Stimulated activated CD8-positive, alpha-beta memory T cell treated with anti-CD3 and anti-CD28 coated beads, Interleukin-7, amount 100 ng/mL, for 4 hours (primary cell): ENCODE measurements around the gene IL10RB.
A peak's percentile ranks its signal among the peaks of the same experiment; 100 is the strongest.
"Not testable (repeated sequence)": the region's sequence is repeated elsewhere in the genome, so short reads cannot be mapped to it uniquely, and the experiment has no call there.

Experiments
- DNase-seq, 2 donors: peaks; one replicate each; pipeline ENCODE4 v3.0.0-alpha.2; 2020; ENCODE audit warnings: low read depth in 2 of 2

The IL10RB gene

GRCh38 chr21:33301632-33302002 is 35.5 kb downstream of the IL10RB start:
- DNase-seq = no peak

GRCh38 chr21:33302055-33302454 is 35.9 kb downstream of the IL10RB start:
- DNase-seq = no peak

- DNase-seq = no peak
Measured at GRCh38 chr21:33302796-33303195, 36.6 kb downstream of the IL10RB start.

DNA sequence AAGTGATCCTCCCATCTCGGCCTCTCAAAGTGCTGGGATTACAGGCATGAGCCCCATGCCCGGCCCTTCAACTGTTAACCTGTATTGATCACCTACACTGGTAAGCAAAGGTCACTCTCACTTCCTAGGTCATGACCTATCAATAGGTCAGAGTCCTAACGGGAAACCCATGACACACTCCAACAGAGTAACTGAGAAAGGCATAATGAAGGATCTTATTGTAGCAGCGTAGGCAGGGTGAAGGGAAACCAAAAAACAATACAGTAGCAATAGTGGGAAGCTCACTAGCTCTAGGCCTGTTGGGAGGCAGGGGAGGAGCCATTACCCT is 39.1 kb downstream of the IL10RB start:
- no peak for DNase-seq

DNA sequence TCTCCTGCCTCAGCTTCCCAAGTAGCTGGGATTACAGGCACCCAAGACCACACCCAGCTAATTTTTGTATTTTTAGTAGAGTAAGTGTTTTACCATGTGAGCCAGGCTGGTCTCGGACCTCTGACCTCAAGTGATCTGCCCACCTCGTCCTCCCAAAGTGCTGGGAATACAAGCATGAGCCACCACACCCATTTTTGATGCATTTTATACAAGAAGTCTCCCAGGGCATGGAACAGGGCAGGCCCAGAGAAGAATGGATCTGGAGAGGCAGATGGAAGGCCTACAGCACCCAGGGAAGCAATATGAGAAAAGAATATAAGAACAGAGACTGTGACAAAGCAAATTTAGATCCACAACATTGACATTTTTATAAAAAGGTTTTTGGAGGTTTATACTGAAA is 39.8 kb downstream of the IL10RB start:
- no peak for DNase-seq

DNA sequence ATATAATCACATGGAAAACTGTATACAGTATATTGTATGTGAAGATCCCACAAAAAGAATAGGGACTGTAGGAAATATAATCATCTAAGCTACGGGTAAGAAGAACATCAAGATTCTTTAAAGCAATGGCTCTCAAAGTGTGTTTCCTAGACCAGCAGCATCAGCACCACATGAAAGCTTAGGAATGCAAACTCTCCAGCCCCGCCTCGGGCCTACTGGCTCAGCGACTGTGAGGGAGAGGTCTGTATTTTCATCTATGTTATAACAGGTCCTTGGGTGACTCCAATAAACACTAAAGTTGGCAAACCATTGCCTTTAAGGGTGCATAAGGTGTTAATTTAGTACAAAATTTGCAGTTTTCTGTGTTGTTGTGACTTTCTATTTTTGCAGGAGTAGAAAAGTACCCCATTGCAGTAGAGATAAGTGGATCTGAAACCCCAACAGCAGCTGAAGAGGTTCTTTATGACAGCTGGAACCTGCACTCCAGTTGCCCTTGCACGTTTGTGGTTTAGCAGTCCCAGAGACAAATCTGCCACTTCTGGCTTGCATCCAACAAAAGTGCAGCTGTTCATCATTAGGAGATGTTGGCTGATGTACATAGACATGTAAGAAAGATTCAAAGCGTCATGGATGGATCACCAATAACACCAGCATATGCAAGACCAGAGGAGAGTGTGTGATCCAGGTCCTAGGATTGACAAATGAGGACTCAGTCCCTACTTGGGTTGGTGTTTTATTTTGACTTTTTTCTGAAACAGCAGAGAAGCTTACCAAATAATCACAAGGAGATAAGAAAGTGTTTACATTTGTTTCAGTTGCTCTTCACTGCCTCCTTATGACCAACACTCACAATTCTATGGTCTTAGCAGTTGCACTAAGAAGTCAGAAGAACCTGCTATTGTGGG is 42.7 kb downstream of the IL10RB start:
- DNase-seq = no peak

DNA sequence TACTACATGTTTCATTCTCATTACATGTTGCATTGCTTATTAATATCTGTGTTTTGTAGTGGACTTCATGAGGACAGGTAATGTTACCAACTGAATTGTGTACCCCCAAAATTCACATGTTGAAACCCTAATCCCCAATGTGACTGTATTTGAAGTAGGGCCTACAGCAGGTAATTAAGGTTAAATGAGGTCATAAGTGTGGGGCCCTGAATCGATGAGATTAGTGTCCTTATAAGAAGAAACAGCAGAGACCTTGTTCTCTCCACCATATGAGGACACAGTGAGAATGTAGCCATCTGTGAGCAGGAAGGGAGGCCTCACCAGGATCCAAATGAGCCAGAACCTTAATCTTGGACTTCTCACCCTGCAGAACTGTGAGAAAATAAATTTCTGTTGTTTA is 43.6 kb downstream of the IL10RB start:
- no peak for DNase-seq

DNA sequence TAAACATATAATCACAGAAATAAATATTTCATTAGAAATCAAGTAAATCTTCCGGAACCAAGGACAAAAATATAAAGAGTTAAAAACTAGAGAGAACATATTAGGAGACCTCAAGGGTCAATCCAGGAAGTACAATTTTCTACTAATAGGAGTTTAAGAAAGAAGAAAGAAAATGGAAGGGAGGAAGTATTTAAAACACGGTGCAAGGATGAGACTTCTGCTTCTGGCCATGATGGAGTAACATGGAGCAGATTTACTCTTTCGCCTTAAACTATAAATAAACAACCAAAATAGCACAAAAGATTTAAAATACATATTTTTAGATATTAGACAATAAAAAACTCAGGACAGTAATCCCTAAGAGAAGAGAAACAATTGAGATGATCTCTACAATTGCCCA is 46.0 kb downstream of the IL10RB start:
- DNase-seq = no peak

DNA sequence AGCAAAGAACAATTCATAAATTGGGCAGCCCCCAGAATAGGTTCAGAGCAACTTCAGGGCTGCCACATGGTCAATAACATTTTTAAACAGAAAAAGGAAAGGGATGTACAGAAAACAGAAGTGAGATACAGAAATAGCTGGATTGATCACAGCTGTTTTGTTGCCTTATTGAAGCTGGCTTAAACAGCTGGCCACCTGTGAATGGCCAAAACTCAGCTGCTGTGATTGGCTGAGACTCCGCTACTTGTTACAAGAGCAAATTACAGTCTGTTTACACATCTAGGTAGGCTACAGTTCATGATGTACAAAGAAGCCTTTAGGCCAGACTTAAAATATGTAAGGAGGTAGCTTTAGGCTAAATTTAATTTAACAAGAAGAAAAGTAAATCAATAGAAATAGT is 47.0 kb downstream of the IL10RB start:
- no peak for DNase-seq

- DNase-seq = no peak
Measured at GRCh38 chr21:33313611-33314010, 47.4 kb downstream of the IL10RB start.

DNA sequence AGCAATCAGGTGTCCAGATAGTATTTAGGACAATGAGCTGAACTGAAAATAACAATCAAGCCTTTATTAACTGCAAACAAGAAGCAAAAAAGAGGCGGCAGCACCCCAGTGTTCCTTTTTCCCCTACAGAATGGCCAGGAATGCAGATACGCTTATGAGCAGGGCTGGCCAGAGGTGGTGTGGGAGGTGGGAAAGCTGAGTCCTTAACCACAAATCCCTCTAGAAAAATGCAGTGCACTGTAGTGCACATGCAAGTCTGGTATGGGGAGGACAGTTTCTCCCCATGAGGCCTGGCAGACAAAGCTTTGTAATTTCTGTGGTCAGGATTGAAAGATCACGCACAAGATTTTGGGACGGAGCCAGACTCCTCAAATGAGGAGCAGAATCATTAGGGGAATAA is 47.9 kb downstream of the IL10RB start:
- no peak for DNase-seq

DNA sequence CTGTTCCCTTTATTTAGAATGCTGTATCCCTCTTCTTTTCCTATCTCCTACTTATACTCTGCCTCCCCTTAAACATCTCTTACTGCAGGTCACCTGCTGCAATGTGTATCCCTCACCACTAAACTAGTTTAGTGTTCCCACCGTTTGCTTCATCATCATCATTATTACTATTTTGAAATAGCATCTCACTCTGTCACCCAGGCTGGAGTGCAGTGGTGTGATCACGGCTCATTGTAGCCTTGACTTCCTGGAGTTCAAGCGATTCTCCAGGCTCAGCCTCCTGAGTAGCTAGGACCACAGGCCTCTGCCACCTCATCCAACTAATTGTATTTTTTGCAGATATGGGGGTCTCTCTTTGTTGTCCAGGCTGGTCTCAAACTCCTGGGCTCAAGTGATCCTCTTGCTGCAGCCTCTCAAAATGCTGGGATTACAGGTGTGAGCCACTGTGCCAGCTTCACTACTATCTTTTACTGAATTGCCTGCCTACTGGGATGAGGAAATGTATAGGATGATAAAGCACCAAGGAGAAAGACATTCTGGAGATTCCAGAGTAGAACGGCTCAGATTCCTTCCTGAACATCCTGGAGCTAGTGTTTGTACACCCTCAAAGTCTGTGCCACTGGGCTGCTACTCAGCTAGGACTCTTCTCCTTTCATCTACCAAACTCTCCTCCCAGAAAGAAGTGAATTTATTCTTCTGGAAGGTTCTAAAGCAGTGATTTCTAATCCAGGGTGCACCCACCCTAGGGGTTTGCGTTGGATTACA is 50.0 kb downstream of the IL10RB start:
- no peak for DNase-seq

GRCh38 chr21:33317145-33317544 is 51.0 kb downstream of the IL10RB start:
- DNase-seq = no peak

GRCh38 chr21:33317786-33318486 is 51.8 kb downstream of the IL10RB start:
- no peak for DNase-seq

GRCh38 chr21:33321005-33321404 is 54.8 kb downstream of the IL10RB start:
- DNase-seq = not testable (repeated sequence)

GRCh38 chr21:33323610-33324009 is 57.4 kb downstream of the IL10RB start:
- not testable (repeated sequence) for DNase-seq

GRCh38 chr21:33324291-33325221 is 58.4 kb downstream of the IL10RB start, which contains the start of gene IFNAR1:
TSS of gene IFNAR1 (plus strand) at chr21:33324970. CDS start at chr21:33325056, 86 bp downstream.
- DNase-seq = peak; percentile 97 to 99

GRCh38 chr21:33325222-33326067 is 59.3 kb downstream of the IL10RB start:
- peak; percentile 50 to 53 for DNase-seq

- DNase-seq = no peak
Measured at GRCh38 chr21:33327326-33327725, 61.2 kb downstream of the IL10RB start.

DNA sequence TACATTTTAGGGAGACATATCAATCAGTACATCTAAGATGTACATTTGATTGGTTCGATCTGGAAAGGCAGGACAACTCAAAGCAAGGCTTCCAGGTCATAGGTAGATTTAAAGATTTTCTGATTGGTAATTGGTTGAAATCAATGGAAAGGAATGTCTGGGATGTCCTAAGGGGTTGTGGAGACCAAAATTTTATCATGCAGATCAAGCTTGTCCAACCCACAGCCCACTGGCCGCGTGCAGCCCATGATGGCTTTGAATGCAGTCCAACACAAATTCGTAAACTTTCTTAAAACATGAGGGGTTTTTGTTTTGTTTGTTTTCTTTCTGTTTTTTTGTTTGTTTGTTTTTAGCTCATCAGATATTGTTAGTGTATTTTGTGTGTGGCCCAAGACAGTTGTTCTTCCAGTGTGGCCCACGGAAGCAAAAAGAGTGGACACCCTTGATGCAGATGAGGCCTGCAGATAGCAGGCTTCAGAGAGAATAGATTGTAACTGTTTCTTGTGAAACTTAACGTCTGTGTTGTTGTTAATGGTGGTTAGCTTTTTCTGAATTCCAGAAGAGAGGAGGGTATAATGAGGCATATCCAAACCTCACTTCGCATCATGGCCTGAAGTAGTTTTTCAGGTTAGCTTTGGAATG is 61.7 kb downstream of the IL10RB start:
- no peak for DNase-seq
